ENCODE results near the gene WDR87.
"Not testable (repeated sequence)": the region's sequence is repeated elsewhere in the genome, so short reads cannot be mapped to it uniquely, and the experiment has no call there.

The WDR87 gene

GRCh38 chr19:37931881-37932655, 25.7 kb upstream of the WDR87 start:
- no peak for DNase-seq (ENCODE audit: low read depth in 2 of 2)

GRCh38 chr19:37930416-37930815, 24.0 kb upstream of the WDR87 start:
- DNase-seq (ENCODE audit: low read depth in 2 of 2): no peak

- no peak for DNase-seq (ENCODE audit: low read depth in 2 of 2)
Measured at GRCh38 chr19:37929355-37929923, 23.0 kb upstream of the WDR87 start.

- DNase-seq (ENCODE audit: low read depth in 2 of 2): no peak
Measured at GRCh38 chr19:37928527-37929286, 22.3 kb upstream of the WDR87 start.

GRCh38 chr19:37926711-37927110, 20.3 kb upstream of the WDR87 start:
- DNase-seq (ENCODE audit: low read depth in 2 of 2): no peak

GRCh38 chr19:37926255-37926654, 19.9 kb upstream of the WDR87 start:
- no peak for DNase-seq (ENCODE audit: low read depth in 2 of 2)

- no peak for DNase-seq (ENCODE audit: low read depth in 2 of 2)
Measured at GRCh38 chr19:37925212-37925611, 18.8 kb upstream of the WDR87 start.

GRCh38 chr19:37924573-37924972, 18.2 kb upstream of the WDR87 start:
- not testable (repeated sequence) for DNase-seq (ENCODE audit: low read depth in 2 of 2)

GRCh38 chr19:37920591-37921450, 14.4 kb upstream of the WDR87 start:
- no peak for DNase-seq (ENCODE audit: low read depth in 2 of 2)

GRCh38 chr19:37914908-37915307, 8.5 kb upstream of the WDR87 start:
- DNase-seq (ENCODE audit: low read depth in 2 of 2): no peak

GRCh38 chr19:37909661-37910199, 3.3 kb upstream of the WDR87 start:
- DNase-seq (ENCODE audit: low read depth in 2 of 2): no peak

GRCh38 chr19:37907735-37908455, 1.5 kb upstream of the WDR87 start:
- DNase-seq (ENCODE audit: low read depth in 2 of 2): no peak

- DNase-seq (ENCODE audit: low read depth in 2 of 2): peak; percentile 91
Measured at GRCh38 chr19:37906869-37907734, 708 bp upstream of the WDR87 start, which contains the start of gene SIPA1L3. TSS of gene SIPA1L3 (plus strand) at chr19:37907208. CDS start at chr19:38081566, 174,358 bp downstream.

GRCh38 chr19:37903096-37903495, 3.3 kb downstream of the WDR87 start:
- DNase-seq (ENCODE audit: low read depth in 2 of 2): no peak

GRCh38 chr19:37902668-37903067, 3.7 kb downstream of the WDR87 start:
- peak; percentile 78 to 86 for DNase-seq (ENCODE audit: low read depth in 2 of 2)

GRCh38 chr19:37899966-37900365, 6.4 kb downstream of the WDR87 start:
- no peak for DNase-seq (ENCODE audit: low read depth in 2 of 2)

- no peak for DNase-seq (ENCODE audit: low read depth in 2 of 2)
Measured at GRCh38 chr19:37899453-37899852, 6.9 kb downstream of the WDR87 start.

- no peak for DNase-seq (ENCODE audit: low read depth in 2 of 2)
Measured at GRCh38 chr19:37896180-37896579, 10.2 kb downstream of the WDR87 start.

GRCh38 chr19:37893845-37894575, 12.4 kb downstream of the WDR87 start:
- no peak for DNase-seq (ENCODE audit: low read depth in 2 of 2)

All from stimulated activated CD4-positive, alpha-beta T cell treated with anti-CD3 and anti-CD28 coated beads, Interleukin-4, amount 100 ng/mL, for 48 hours (primary cell).